ENCODE results near the gene WASF2. TPM values are rescaled to one million over a fixed set of nuclear protein-coding genes. Genes with fewer than 3 reads are reported as not detected.

Gene WASF2
- total and polyA plus RNA-seq, 2 of the 13 experiments (the other 11 are each of a cell fraction or from before 2014, with no cell fraction given): 10.4 to 27.7 TPM

GRCh38 chr1:27527890-27528817 lies 38.2 kb upstream of the WASF2 start (continued):
- TF ChIP-seq EP300 (IDR thresholded peaks at IDR 0.05; ENCODE audit: low read depth in 2 of 2, low read length in 2 of 2) (no peak), EP300 (CRISPR knock-in tag; IDR thresholded peaks at IDR 0.05; ENCODE audit: borderline replicate concordance) (no peak), ZNF709 (CRISPR knock-in tag; IDR thresholded peaks at IDR 0.05) (peak; percentile 57; the same call in 1 of the 2 replicates), ZNF879 (CRISPR knock-in tag; IDR thresholded peaks at IDR 0.05) (no peak), ZNF792 (CRISPR knock-in tag; IDR thresholded peaks at IDR 0.05) (no peak), ZNF780A (CRISPR knock-in tag; IDR thresholded peaks at IDR 0.05) (no peak; the same call in 1 of the 2 replicates), ZNF556 (CRISPR knock-in tag; IDR thresholded peaks at IDR 0.05; ENCODE audit: borderline replicate concordance) (no peak), MXI1 (IDR thresholded peaks at IDR 0.05; ENCODE audit: borderline replicate concordance, low read depth, low read length) (peak; percentile 41; the same call in 1 of the 3 replicates)
- TF ChIP-seq, protein P1, sequence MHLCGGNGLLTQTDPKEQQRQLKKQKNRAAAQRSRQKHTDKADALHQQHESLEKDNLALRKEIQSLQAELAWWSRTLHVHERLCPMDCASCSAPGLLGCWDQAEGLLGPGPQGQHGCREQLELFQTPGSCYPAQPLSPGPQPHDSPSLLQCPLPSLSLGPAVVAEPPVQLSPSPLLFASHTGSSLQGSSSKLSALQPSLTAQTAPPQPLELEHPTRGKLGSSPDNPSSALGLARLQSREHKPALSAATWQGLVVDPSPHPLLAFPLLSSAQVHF (CRISPR knock-in tag; IDR thresholded peaks at IDR 0.05): peak; percentile 27; the same call in 1 of the 2 replicates

GRCh38 chr1:27527223-27527889 lies 37.4 kb upstream of the WASF2 start:
- no peaks in the 10 kb centered on the region for H3K36me3 ChIP-seq (replicated peaks in 1 of 2; ENCODE audit: control insufficient read depth in 1 of 2, insufficient read depth in 2 of 2, low read length in 2 of 2)
- peak overlapping the region; percentile 27 for H3K27ac ChIP-seq (ENCODE audit: extremely low read length, insufficient read depth, low read length)
- ATAC-seq (peak; percentile 1; the same call in 2 of the 3 replicates), FAIRE-seq (no peak), DNase-seq (ENCODE audit: low spot score) (no peak)
- in situ Hi-C loops (cut with HindIII; ENCODE audit: extremely low pct_ligation_motif_present, low pct_unique_long_range_greater_than_20kb) (no loop called here), intact Hi-C loops (cut with micrococcal nuclease; ENCODE audit: unreplicated experiment) (loop anchor here (5.0 kb wide), 1 partner anchor 45 kb away; no protein-coding TSS in a partner anchor)
- H3K27me3 ChIP-seq (ENCODE audit: control insufficient read depth in 1 of 2, insufficient read depth in 2 of 2, low read length in 2 of 2): no peaks in the 10 kb centered on the region
- no peaks in the 10 kb centered on the region for H3K9me3 ChIP-seq (ENCODE audit: low read length)
- no peaks in the 10 kb centered on the region for H4K20me1 ChIP-seq (ENCODE audit: insufficient read depth, low read length)
- peak overlapping the region; percentile 100 for H3K4me2 ChIP-seq (ENCODE audit: low read depth, low read length)
- CTCF ChIA-PET (ENCODE audit: low intra/inter-chr PET ratio, low total read pairs): no interaction called here
- H3K4me1 ChIP-seq (ENCODE audit: insufficient read depth, low read length): peaks cover 70% of the 10 kb centered on the region
- no TSS peak for BruUV-seq (replicated peaks)
- under 1% methylated on average over 21 of the region's 27 CpGs for WGBS (ENCODE audit: low lambda C conversion rate)
- H3K79me2 ChIP-seq (ENCODE audit: insufficient read depth, low read length): no peaks in the 10 kb centered on the region
- H3K4me3 ChIP-seq (replicated peaks in 1 of 3; ENCODE audit: insufficient read depth in 1 of 3, low read depth in 2 of 3, low read length in 3 of 3): peak overlapping the region; percentile 56 to 79 (median 60)
- no peak overlapping the region for H2AFZ ChIP-seq (ENCODE audit: low read length)
- POLR2A ChIA-PET: interaction anchor here (0.5 to 1.9 kb wide), 10 partner anchors 14 to 55 kb away, joined by 3 to 6 read pairs (median 5); no protein-coding TSS in a partner anchor
- peak overlapping the region; percentile 64 for H3K9ac ChIP-seq (ENCODE audit: insufficient read depth, low read depth, low read length)
- TF ChIP-seq PHF21A (CRISPR knock-in tag; IDR thresholded peaks at IDR 0.05) (peak; percentile 49; the same call in 1 of the 2 replicates), TOE1 (CRISPR knock-in tag; IDR thresholded peaks at IDR 0.05) (no peak), NR2C2 (CRISPR knock-in tag; IDR thresholded peaks at IDR 0.05; ENCODE audit: borderline replicate concordance) (no peak), ASH2L (IDR thresholded peaks at IDR 0.05; ENCODE audit: insufficient read length, low read depth, low read length) (peak; percentile 38), ZNF362 (CRISPR knock-in tag; IDR thresholded peaks at IDR 0.05; ENCODE audit: borderline replicate concordance) (no peak), MAX (IDR thresholded peaks at IDR 0.05) (no peak), ZNF747 (CRISPR knock-in tag; IDR thresholded peaks at IDR 0.05; ENCODE audit: borderline replicate concordance) (no peak)
- TF ChIP-seq, protein P2, sequence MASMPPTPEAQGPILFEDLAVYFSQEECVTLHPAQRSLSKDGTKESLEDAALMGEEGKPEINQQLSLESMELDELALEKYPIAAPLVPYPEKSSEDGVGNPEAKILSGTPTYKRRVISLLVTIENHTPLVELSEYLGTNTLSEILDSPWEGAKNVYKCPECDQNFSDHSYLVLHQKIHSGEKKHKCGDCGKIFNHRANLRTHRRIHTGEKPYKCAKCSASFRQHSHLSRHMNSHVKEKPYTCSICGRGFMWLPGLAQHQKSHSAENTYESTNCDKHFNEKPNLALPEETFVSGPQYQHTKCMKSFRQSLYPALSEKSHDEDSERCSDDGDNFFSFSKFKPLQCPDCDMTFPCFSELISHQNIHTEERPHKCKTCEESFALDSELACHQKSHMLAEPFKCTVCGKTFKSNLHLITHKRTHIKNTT (CRISPR knock-in tag; IDR thresholded peaks at IDR 0.05): no peak
